Ishikawa (cell line): ENCODE measurements around the gene BAZ2B.

Experiments used
- CEBPB ChIP-seq: IDR thresholded peaks from 2 replicates; pipeline ENCODE4 v1.6.1; 2012
- EP300 ChIP-seq: IDR thresholded peaks from 2 replicates; pipeline ENCODE4 v1.6.1; 2012; ENCODE audit warnings: borderline replicate concordance
- MAX ChIP-seq: IDR thresholded peaks from 2 replicates; pipeline ENCODE4 v1.6.1; 2012
- NFIC ChIP-seq: IDR thresholded peaks from 2 replicates; pipeline ENCODE4 v1.6.1; 2012
- RAD21 ChIP-seq: IDR thresholded peaks from 2 replicates; pipeline ENCODE4 v1.6.1; 2012; ENCODE audit warnings: low read depth
- REST ChIP-seq: IDR thresholded peaks from 2 replicates; pipeline ENCODE4 v1.6.1; 2012; ENCODE audit warnings: low read depth, mild to moderate bottlenecking
- TAF1 ChIP-seq: IDR thresholded peaks from 2 replicates; pipeline ENCODE4 v1.6.1; 2012; ENCODE audit warnings: low read depth, mild to moderate bottlenecking
- TCF12 ChIP-seq: IDR thresholded peaks from 2 replicates; pipeline ENCODE4 v1.6.1; 2012; ENCODE audit warnings: low read depth
- YY1 ChIP-seq: IDR thresholded peaks from 2 replicates; pipeline ENCODE4 v1.6.1; 2012; ENCODE audit warnings: low read depth
- ZBTB7A ChIP-seq: IDR thresholded peaks from 2 replicates; pipeline ENCODE4 v1.6.1; 2012; ENCODE audit warnings: low read depth

- no peak for TF ChIP-seq REST
- no peak for TF ChIP-seq RAD21
- no peak for TF ChIP-seq TAF1
- TF ChIP-seq YY1 = no peak
- no peak for TF ChIP-seq TCF12
- TF ChIP-seq NFIC = no peak
- no peak for TF ChIP-seq MAX
- TF ChIP-seq EP300 = no peak
- TF ChIP-seq ZBTB7A = no peak
- TF ChIP-seq CEBPB = no peak
These were observed 344.2 kb downstream of the BAZ2B start for GRCh38 chr2:159272156-159272555.
